Brain microvascular endothelial cell (primary cell): ENCODE results near the gene CUTC.

ENCODE experiments used
- DNase-seq: peaks from one replicate; pipeline ENCODE4 v3.0.0-alpha.2; 2020
- H3K27ac ChIP-seq: fragments of 250-450 bp; sonication (Bioruptor Pico); 2 replicates; pipeline ENCODE4 v1.5.1; 2020; ENCODE audit warnings: mild to moderate bottlenecking, moderate library complexity
- H3K27me3 ChIP-seq: fragments of 250-450 bp; sonication (Bioruptor Pico); replicated peaks from 2 replicates; pipeline ENCODE4 v1.5.1; 2020; ENCODE audit warnings: mild to moderate bottlenecking
- H3K36me3 ChIP-seq: fragments of 250-450 bp; sonication (Bioruptor Pico); replicated peaks from 2 replicates; pipeline ENCODE4 v1.5.1; 2020; ENCODE audit warnings: mild to moderate bottlenecking
- H3K4me3 ChIP-seq: 2 replicates; pipeline ENCODE4 v1.5.1; 2011; ENCODE audit warnings: low read depth, mild to moderate bottlenecking, control low read depth, low read length, moderate library complexity
- in situ Hi-C: cut with HindIII; loops from 2 replicates; pipeline ENCODE4 v1.10.0; 2017; ENCODE audit warnings: low sequenced_read_pairs, low pct_ligation_motif_present
- TF ChIP-seq, protein P1 (sequence below): IDR thresholded peaks from 2 replicates; pipeline ENCODE4 v1.5.1; 2011; ENCODE audit warnings: low read depth, mild to moderate bottlenecking, moderate library complexity, low read length, control low read depth, inconsistent platforms; ENCODE audit errors: missing control alignments

CUTC gene

DNA sequence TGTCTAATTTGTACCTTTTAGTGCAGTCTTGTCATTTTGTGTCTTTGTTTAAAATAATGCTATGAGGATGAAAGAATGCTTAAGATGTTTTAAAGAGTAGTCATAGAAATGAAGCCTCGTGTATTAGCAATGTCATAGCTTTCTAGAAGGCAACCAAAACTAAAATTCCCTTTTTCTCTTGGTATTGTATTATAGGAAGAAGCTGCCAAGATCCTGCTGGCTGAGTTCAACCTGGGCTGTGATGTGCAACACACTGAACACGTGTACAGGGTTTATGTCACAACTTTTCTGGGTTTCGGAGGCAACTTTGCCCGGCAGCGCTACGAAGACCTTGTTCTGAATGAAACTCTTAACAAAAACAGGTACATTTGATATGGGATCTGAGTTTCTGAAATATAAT lies 36.3 kb upstream of the CUTC start:
- DNase-seq = no peak
- Histone ChIP-seq H3K4me3 (no peak overlapping the region), H3K27me3 (no peaks in the 10 kb centered on the region), H3K27ac (no peak overlapping the region), H3K36me3 (peaks cover 64% of the 10 kb centered on the region)
- TF ChIP-seq, protein P1, sequence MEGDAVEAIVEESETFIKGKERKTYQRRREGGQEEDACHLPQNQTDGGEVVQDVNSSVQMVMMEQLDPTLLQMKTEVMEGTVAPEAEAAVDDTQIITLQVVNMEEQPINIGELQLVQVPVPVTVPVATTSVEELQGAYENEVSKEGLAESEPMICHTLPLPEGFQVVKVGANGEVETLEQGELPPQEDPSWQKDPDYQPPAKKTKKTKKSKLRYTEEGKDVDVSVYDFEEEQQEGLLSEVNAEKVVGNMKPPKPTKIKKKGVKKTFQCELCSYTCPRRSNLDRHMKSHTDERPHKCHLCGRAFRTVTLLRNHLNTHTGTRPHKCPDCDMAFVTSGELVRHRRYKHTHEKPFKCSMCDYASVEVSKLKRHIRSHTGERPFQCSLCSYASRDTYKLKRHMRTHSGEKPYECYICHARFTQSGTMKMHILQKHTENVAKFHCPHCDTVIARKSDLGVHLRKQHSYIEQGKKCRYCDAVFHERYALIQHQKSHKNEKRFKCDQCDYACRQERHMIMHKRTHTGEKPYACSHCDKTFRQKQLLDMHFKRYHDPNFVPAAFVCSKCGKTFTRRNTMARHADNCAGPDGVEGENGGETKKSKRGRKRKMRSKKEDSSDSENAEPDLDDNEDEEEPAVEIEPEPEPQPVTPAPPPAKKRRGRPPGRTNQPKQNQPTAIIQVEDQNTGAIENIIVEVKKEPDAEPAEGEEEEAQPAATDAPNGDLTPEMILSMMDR = no peak
- in situ Hi-C loops = no loop called here

DNA sequence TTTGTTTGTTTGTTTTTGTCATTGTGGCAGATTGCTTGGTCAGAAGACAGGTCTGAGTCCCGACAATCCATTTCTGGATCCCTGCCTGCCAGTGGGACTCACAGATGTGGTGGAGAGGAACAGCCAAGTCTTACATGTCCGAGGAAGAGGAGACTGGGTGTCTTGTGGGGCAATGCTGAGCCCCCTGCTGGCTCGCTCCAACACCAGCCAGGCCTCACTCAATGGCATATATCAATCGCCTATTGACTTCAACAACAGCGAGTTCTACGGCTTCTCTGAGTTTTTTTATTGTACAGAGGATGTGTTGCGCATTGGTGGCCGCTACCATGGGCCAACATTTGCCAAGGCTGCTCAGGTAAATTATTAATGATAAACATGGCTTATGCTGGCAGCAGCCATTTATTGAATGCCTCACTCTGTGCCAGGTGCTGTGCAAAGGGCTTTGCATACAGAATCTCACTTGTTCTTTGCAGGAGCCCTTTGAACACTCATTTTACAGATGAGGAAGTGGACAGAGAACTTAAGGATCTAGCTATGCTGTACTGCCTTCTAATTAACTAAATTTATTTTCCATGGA lies 33.4 kb upstream of the CUTC start:
- TF ChIP-seq, protein P1 = peak; percentile 52
- in situ Hi-C loops = no loop called here
- no peaks in the 10 kb centered on the region for H3K27me3 ChIP-seq
- no peak for DNase-seq
- no peak overlapping the region for H3K27ac ChIP-seq
- H3K4me3 ChIP-seq = no peak overlapping the region
- peaks cover 69% of the 10 kb centered on the region for H3K36me3 ChIP-seq

DNA sequence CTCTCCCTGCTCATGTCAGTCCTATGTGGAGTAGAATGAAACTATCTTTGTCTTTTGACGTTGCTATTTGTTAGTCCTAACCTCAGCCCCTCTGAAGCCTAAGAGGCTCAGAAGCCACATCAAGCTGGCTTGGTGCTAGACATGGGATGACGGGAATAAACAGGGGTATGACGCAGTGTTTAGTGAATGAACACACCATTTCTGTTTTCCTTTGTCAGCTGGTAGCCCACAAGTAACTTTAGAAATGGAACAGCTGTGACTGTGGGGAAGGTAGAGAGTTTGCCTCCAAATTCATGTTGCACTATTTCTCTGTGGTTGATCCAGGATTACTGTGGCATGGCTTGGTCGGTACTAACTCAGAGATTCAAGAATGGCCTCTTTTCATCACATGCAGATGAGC lies 31.4 kb upstream of the CUTC start:
- Histone ChIP-seq H3K36me3 (peaks cover 87% of the 10 kb centered on the region), H3K27me3 (no peaks in the 10 kb centered on the region), H3K4me3 (no peak overlapping the region), H3K27ac (no peak overlapping the region)
- in situ Hi-C loops = no loop called here
- TF ChIP-seq, protein P1 = no peak
- no peak for DNase-seq

DNA sequence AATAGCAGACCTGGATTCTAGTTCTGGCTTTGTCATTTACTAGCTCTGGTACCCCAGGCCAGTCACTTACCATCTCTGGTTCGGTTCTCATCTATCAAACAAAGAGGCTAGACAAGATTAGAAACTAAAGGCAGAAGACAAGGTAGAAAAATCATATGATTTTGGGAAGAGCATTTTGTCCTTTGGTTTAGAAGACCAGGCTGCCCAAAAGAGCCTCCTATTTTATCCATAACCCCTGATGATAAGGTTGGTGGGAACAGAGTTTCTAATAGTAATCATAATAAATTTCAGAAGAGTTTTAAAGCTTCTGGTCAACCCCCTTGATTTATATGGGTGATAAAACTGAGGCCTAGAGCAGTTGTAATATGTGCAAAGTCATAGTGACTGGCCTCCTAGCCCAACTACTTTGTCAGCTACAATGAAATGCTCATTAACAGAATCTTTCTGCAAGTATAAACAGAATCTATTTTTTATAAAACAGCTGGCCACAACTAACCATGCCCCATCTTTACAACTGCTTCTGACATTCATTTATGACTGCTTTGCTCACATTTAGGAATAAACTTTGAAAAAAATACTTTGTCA lies 23.5 kb upstream of the CUTC start:
- Histone ChIP-seq H3K4me3 (no peak overlapping the region), H3K27ac (no peak overlapping the region), H3K36me3 (peaks cover 74% of the 10 kb centered on the region), H3K27me3 (no peaks in the 10 kb centered on the region)
- in situ Hi-C loops = no loop called here
- TF ChIP-seq, protein P1 = no peak
- no peak for DNase-seq

DNA sequence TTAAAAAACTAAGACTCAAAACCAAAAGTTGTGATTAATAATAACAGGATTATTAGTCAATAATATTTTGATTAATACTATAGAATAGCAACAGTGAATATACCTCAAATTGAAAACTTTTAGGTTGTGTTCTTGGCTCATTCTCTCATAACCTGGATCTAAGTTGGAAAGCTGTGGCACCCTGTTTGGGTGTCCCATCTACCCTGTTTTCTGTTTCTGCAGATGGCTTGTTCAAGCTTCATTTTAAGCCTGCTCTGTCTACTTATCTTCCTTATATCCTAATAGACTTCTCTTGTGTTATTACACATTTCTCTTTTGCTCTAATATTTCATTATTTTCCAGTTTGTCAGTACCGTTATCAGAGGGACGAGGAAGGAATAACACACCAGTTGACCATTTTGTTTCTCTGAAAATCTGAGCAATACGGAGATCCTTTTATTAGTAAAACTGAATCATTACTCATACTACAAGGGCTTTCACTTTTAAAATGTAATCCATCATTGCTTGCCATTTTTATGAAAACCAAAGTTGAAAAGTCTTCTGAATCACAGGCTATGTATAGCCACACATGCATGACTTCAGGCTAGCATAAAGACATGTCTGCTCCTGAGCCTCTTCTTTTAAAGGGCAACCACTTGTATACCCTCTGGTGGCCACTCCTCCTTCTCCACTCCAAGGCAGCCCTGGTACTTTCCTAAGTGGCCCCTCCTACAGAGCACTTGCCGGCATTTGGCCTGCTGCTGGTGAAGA lies 22.4 kb upstream of the CUTC start:
- peak; percentile 12 for DNase-seq
- peaks cover 72% of the 10 kb centered on the region for H3K36me3 ChIP-seq
- no peak overlapping the region for H3K4me3 ChIP-seq
- in situ Hi-C loops = no loop called here
- H3K27me3 ChIP-seq = no peaks in the 10 kb centered on the region
- H3K27ac ChIP-seq = no peak overlapping the region
- TF ChIP-seq, protein P1 = peak; percentile 6
